H1 (cell line): ENCODE measurements around the gene PMFBP1.

Experiments
- CHD2 ChIP-seq: IDR thresholded peaks from 2 replicates; pipeline ENCODE4 v1.6.1; 2012; ENCODE audit warnings: low read length, improper control_type of control experiment
- EGR1 ChIP-seq: IDR thresholded peaks from 2 replicates; pipeline ENCODE4 v1.6.1; 2011; ENCODE audit warnings: low read depth, low read length, borderline replicate concordance
- EP300 ChIP-seq, 2 experiments: IDR thresholded peaks; 1 replicate in 1 of 2; 2 replicates in 1 of 2; pipeline ENCODE4 v1.6.1; 2011 to 2012; ENCODE audit warnings: low read depth in 2 of 2, low read length in 2 of 2, mild to moderate bottlenecking in 2 of 2, borderline replicate concordance in 1 of 2, inconsistent platforms in 1 of 2, moderate library complexity in 1 of 2
- NRF1 ChIP-seq: IDR thresholded peaks from 2 replicates; pipeline ENCODE4 v1.6.1; 2011; ENCODE audit warnings: mild to moderate bottlenecking, low read depth, low read length, improper control_type of control experiment
- POLR2AphosphoS5 ChIP-seq: IDR thresholded peaks from 2 replicates; pipeline ENCODE4 v1.6.1; 2011; ENCODE audit warnings: low read depth, low read length
- RAD21 ChIP-seq, 2 experiments: IDR thresholded peaks in 1 of 2; conservative IDR thresholded peaks in 1 of 2; 2 replicates each; pipeline ENCODE4 v1.6.1; 2011; ENCODE audit warnings: low read depth in 2 of 2, low read length in 2 of 2, improper control_type of control experiment in 1 of 2, inconsistent platforms in 1 of 2, mild to moderate bottlenecking in 1 of 2, moderate library complexity in 1 of 2
- RBBP5 ChIP-seq: IDR thresholded peaks from 2 replicates; pipeline ENCODE4 v1.7.1; 2012; ENCODE audit warnings: low read depth, mild to moderate bottlenecking, inconsistent platforms, low read length, moderate library complexity, borderline replicate concordance
- SIN3A ChIP-seq, 2 experiments: IDR thresholded peaks in 1 of 2; conservative IDR thresholded peaks in 1 of 2; 2 replicates each; pipeline ENCODE4 v1.6.1; 2011 to 2012; ENCODE audit warnings: low read length in 2 of 2, improper control_type of control experiment in 1 of 2, low read depth in 1 of 2, mild to moderate bottlenecking in 1 of 2
- TAF1 ChIP-seq: IDR thresholded peaks from 2 replicates; pipeline ENCODE4 v1.6.1; 2011; ENCODE audit warnings: mild to moderate bottlenecking, low read depth, low read length
- USF2 ChIP-seq: IDR thresholded peaks from 2 replicates; pipeline ENCODE4 v1.6.1; 2011; ENCODE audit warnings: low read length, improper control_type of control experiment
- ZNF274 ChIP-seq: IDR thresholded peaks from 2 replicates; pipeline ENCODE4 v1.7.0; 2012; ENCODE audit warnings: low read length, borderline replicate concordance; ENCODE audit errors: extremely low read depth
- TF ChIP-seq, protein P1 (sequence below), 3 experiments: IDR thresholded peaks; 1 replicate in 2 of 3; 2 replicates in 1 of 3; pipeline versions ENCODE4 v1.5.1 to v1.6.1; 2011; ENCODE audit warnings: low read length in 3 of 3, mild to moderate bottlenecking in 3 of 3, inconsistent platforms in 2 of 3, low read depth in 1 of 3, moderate library complexity in 1 of 3; ENCODE audit not compliant: insufficient read depth in 1 of 3; ENCODE audit errors: control extremely low read depth in 1 of 3

GRCh38 chr16:72109300-72109699 is 62.7 kb downstream of the PMFBP1 start:
- no peak for TF ChIP-seq CHD2
- no peak for TF ChIP-seq EP300 (IDR thresholded peaks at IDR 0.05; ENCODE audit: borderline replicate concordance in 1 of 2, low read depth in 2 of 2, low read length in 2 of 2)
- TF ChIP-seq SIN3A (conservative IDR thresholded peaks at IDR 0.05 in 1 of 2, IDR thresholded peaks at IDR 0.05 in 1 of 2; ENCODE audit: low read depth in 1 of 2, low read length in 2 of 2): no peak
- TF ChIP-seq RBBP5: no peak
- TF ChIP-seq, protein P1, sequence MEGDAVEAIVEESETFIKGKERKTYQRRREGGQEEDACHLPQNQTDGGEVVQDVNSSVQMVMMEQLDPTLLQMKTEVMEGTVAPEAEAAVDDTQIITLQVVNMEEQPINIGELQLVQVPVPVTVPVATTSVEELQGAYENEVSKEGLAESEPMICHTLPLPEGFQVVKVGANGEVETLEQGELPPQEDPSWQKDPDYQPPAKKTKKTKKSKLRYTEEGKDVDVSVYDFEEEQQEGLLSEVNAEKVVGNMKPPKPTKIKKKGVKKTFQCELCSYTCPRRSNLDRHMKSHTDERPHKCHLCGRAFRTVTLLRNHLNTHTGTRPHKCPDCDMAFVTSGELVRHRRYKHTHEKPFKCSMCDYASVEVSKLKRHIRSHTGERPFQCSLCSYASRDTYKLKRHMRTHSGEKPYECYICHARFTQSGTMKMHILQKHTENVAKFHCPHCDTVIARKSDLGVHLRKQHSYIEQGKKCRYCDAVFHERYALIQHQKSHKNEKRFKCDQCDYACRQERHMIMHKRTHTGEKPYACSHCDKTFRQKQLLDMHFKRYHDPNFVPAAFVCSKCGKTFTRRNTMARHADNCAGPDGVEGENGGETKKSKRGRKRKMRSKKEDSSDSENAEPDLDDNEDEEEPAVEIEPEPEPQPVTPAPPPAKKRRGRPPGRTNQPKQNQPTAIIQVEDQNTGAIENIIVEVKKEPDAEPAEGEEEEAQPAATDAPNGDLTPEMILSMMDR (IDR thresholded peaks at IDR 0.05; ENCODE audit: control extremely low read depth in 1 of 3, insufficient read depth in 1 of 3, low read depth in 1 of 3, low read length in 3 of 3): no peak
- TF ChIP-seq EGR1: no peak
- no peak for TF ChIP-seq RAD21 (IDR thresholded peaks at IDR 0.05 in 1 of 2, conservative IDR thresholded peaks at IDR 0.05 in 1 of 2; ENCODE audit: low read depth in 2 of 2, low read length in 2 of 2)
- TF ChIP-seq NRF1: no peak
- no peak for TF ChIP-seq POLR2AphosphoS5
- TF ChIP-seq TAF1: no peak
- TF ChIP-seq USF2: no peak
- no peak for TF ChIP-seq ZNF274
